Activated CD8-positive, alpha-beta memory T cell treated with anti-CD3 and anti-CD28 coated beads for 48 hours (primary cell): ENCODE measurements around the gene MSI2.

Experiments used
- DNase-seq, 3 experiments: peaks; one replicate each; pipeline ENCODE4 v3.0.0-alpha.2; 2020; ENCODE audit warnings: low read depth in 2 of 3, low spot score in 2 of 3

MSI2 gene

DNA sequence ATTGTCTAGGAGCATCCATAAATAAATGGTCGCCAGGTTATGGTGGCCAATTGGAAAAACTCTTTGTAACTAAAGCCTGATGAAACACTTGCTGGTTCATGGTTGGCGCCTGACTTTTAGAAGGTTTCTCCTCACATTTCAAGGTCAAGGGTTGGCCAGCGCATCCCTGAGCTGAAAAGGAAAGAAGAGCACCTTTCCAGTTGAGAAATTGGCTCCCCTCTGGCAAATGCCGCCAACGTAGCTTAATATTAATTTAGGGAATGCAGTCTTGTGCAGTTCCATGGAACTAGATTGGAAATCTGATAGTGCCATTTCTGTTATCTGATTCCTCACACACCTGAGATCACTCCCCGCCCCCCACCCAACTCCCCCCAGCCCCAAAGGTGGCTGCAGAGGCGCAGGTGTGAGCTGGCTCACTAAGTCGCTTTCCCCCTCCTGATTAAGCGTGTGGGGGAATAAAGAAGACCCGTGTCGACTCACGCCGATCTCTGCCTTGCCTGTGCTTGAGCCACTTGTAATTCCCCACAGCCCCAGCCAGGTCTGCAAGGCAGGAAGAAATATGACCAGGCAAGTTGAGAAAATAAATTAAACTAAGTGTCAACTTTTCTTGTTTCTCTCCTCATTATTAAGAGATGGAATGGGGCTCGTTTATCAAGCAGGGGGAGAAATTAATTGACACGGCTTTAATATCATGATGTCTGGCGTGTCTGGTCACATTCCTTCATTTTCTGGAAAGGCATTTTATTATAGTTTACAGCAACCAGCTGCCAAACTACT, 331.1 kb downstream of the MSI2 start:
- DNase-seq, result no peak

DNA sequence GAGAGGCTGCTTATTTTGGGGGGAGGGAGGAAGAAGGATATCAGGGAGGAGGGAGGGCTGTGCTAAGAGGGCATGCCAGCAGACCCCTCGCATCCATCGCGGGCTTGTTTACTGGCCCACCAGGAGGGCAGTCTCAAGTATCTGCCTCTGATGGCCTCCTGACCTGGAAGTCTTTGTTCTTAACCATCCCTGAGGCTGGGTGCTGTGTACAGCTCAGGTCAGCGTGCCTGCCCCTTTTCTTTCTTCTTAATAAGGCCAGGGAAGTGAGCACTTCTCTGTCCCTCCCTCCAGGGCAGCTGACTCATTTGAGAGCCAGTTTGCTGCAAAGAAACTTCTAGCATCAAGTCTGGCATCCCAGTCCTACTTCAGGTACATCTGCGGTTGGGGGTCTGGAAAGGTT, 331.8 kb downstream of the MSI2 start:
- no peak for DNase-seq

DNA sequence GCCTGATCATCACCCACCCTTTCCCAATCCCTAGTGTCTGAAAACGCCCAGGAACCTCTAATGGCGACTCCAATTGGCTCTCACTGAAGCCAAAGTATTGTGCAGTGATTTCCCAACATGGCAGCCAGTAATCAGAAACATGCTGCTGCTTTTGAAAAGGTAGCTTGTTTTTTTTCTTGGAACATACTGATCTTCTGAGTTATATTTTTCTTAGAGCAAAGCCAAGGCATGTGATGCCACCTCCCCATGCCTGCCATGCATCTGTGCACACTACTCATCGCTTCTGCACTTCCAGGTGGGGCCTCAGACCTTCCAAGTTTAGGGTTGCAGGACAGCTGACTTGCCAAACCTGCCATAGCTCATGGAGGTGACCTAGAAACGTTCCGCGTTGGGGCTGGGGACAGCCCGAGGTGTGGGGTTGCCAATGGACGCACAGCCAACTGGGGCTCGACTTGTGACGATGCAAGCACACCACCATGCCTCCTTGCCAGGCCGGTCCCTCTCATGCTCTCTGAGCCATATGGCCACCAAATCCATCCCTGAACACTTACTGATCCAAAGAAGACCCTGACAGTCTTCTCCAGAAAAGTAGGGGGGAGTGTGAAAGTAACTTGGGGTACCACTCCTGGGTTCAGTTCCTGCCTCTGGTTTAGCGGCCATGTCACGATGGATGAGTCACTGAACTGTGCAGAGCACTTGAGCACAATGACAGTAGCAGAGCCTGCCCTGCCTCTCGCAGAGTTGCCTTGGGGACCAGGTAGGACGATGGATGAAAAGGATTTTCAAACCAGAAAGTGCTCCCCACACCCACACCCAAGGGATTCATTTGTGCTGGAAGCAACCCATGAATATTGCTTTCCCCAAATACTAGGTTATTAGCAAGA, 333.1 kb downstream of the MSI2 start:
- DNase-seq, result no peak

DNA sequence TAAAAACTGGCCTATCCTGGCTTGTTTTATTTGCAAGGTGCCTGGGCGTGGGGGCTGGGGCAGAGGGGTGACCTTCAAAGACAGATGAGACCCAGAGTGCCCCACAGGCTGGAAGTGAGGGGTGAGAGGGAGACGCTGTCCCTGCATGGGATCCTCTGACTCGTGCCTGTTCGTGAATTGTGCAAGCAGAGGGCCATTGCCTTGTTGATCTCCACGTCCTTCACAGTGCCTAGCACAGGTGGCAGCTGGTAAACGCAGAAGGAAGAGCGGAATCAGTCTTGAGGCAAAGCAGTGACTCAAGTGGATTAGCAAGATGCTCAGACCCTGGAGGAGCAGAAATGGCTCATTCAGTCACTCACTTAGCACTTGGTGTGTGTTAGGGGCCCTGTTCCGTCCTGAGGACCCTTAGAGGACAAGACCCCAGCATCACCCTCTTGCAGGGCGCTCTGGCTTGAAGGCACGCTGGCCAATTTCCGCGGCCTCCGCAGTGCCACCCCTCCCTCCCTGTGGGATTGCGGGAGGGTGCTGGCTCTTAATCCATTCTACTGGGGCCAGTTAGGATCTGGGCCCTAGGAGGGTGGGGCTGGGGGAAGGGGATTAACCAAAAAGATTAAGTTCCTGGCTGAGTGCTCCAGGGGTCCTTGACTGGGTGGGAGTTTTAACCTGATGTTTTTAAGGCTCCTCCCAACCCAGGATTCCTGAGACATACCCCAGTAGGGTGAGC, 337.6 kb downstream of the MSI2 start:
- no peak for DNase-seq

DNA sequence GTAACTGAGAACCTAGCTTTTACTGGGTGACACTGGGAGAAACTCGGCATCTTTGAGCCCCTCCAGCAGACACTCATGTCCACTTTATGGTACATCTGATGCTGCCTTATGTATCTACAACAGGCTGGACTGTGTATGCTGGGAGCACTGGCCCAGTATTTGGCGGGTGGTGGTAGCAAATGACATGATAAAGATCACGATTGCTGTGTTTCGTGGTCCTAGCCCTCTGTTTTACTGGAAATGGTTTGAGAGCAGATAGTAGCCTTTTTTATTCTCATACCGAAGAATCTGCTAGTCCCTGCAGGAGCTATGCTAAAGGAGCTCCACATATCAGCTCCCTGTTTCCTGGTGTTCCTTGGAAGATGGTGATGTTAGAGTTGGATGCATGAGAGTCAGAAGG, 338.4 kb downstream of the MSI2 start:
- DNase-seq, result no peak

DNA sequence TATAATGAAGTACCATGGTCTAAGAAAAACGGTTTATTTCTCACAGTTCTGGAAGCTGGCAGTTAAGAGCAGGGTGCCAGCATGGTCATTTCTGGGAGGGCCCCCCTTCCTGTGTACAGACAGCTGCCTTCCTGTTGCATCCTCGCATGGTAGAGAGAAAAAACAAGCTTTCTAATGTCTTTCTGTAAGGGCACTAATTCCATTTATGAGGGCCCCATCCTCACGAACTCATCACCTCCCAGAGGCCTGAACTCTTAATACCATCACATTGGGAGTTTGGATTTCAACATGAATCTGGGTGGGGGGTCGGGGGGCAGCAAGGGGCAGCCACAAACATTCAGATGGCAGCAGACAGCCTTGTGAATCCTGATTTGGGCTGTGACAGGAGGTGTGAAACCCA, 339.1 kb downstream of the MSI2 start:
- no peak for DNase-seq

DNA sequence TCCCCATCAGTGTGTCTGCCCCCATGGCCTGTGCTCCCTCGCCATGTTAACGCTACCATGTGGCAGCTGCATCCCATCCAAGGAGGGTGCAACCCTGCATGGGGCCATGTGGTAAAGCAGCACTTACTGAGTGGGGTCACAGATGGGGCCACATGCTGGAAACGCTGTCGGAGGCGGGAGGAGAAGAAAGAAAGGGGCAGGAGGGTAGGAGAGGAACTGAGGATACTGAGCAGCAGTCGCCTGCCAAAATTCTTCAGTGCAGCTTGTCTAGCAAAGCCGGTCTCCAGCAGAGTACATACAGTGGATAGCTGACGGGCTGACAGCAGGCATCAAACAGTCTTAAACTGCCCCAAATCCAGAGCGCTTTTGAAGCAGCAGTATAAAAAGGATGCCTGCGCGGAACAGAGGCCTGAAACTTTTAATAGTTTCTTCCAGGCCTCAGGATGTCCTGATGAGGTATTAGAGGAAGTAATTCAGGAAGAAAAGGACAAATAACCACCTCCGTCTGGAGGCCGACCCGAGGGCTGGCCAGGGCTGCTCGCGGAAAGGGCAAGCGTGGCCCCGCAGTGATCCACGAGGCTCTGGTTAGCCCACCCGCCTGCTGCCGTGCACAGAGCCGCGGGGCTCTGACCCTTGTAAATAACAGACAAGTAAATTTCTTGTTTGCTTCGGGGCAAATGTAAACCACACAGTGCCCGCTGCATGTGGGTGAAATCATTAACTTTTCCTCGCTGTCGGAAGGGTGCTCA, 339.8 kb downstream of the MSI2 start:
- no peak for DNase-seq

DNA sequence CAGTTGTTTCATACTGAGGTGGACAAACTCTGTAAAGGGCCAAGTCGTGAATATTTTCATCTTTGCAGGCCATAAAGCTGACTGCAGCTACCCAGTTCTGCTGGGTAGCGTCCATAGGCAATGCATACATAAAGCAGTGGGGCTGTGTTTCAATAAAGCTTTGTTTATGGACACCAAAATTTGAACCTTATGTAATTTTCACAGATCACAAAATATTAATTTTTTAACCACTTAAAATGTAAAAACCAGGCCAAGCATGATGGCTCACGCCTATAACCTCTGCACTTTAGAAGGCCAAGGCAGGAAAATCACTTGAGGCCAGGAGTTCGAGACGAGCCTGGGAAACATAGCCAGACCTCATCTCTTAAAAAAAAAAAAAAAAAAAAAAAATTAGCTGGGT, 340.8 kb downstream of the MSI2 start:
- no peak for DNase-seq

DNA sequence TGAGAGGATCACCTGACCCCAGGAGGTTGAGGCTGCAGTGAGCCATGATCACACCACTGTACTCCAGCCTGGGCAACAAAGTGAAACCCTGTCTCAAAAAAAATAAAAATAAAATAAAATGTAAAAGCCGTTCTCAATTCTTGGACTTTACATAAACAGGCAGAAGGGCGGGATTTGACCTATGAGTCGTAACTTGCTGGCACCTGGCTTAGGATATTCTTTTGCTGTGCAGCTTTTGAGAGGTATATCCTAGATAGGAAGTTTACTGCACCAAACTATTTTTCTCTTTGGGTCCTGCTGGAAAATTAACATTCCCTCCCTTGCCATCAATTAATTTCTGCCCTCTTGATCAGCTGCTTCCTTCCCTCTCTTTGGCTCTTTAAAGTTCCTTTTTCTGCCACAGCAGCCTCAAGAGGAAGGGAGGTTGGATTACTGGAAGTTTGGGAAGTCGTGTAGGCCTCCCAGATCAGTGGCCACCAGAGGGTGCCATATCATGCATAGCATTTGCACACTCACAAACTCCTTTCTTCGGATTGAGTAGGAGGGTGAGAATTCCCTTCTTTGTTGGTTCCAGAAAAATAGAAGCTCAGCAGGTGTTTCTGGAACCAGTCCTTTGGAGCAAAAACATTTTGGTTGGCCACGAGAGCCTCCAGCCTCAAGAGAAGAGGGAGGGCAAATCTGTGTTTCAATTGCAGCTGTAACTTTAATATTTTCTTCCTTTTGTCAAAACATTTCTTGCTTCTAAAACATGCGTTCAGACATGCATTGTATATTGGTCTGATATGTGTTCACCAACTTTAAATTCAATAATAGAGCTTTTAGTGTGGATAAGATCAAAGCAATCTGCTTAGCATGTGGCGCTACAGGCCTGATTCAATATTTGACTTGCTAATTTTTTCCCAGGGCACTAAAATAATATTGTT, 341.5 kb downstream of the MSI2 start:
- DNase-seq, result no peak

DNA sequence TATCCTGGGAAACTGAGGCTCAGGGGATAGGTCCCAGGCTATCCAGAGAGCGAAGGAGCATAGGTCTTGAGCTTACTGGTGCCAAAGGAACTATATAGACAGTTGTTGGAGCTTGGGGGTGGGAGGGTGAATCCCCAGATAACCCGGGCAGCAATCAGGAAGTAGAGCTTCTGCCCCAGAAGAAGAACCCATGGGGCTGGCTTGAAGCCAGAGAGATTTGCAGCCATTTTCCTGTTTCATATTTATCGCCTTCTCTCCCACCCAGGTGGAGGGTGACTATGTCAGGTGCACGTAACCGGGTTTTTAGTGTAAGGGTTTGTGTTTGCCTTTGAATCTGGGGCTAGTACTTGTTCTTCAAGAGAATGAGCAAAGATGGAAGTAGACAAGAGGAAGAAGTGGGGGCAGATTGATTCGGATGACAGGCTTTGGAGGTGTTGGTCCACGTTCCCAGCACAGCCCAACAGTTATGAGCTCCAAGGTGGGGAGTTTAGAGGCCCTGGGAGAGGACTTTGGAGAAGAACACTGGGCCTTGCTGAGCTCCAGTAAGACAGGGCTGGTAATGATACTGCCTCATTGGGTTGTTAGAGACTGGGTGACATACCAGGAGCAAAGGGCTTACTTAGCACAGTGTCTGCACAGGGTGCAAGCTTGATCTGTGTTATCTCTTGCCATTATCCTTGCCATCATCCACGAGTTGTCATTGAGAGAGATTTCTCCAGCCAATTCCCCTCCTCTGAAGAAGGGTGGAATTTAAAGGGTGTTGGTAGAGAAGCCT, 343.1 kb downstream of the MSI2 start:
- DNase-seq, result no peak

DNA sequence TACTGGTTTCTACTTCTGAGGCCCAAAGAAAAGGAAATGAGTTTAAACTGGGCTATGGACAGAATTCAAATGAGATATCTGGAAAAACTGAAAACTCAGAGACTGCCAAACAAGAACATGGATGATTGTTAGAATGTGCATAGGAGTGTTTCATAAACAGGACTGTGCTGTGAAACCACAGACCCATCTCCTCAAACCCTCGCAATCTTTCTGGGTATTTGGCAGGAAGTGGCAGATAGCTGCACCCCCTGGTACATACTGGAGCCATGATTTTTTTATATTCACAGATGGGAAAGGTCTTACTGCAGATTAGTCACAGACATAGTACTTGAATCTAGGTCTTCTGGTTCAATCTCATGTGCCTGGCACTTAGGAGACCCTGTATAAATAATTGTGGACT, 343.8 kb downstream of the MSI2 start:
- no peak for DNase-seq

DNA sequence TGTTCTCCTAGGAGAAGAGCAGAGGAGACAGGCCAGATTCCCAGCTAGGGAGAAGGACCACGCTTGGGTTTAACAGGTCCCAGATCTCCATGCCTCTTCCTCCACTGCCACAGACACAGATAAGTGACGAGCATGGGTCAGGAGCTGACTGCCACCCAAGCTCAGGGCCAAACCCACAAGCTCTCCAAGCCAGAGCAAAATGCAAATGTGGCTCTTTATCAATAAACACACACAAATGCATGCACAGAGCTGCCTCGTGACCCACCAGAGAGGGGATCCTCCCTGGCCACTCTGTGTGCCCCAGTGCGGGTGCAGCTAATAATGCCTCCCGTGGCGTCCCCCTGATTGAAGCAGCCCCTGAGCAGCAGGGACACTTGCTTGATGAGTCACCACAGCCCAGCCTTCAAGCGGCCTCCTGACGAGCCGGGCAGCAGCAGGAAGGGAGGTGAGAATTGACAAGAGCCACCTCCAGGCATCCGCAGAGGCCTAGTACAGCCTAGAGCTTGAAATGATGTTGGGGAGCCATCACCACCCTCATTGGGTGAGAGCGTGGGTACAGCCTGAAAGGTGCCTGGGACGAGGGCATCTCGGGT, 344.9 kb downstream of the MSI2 start:
- no peak for DNase-seq

DNA sequence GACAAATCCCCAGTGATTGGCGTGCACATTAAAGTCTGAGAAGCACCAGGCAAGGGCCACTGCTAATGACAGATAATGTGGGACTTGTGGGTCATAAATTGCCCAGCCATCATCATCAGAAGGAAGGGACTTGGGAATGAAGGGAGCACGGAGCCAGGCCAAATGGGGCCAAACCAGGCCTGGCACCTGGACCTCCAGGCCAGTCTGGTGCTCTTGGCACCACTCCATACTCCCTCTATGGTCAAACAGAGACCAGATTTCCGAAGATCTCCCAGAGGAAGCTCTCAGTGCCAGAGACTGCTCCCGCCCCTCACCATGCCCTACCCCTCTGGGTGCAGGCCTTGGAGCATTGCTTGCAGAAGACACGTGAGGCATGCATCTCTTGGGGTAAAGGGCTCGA, 346.6 kb downstream of the MSI2 start:
- DNase-seq, result no peak

DNA sequence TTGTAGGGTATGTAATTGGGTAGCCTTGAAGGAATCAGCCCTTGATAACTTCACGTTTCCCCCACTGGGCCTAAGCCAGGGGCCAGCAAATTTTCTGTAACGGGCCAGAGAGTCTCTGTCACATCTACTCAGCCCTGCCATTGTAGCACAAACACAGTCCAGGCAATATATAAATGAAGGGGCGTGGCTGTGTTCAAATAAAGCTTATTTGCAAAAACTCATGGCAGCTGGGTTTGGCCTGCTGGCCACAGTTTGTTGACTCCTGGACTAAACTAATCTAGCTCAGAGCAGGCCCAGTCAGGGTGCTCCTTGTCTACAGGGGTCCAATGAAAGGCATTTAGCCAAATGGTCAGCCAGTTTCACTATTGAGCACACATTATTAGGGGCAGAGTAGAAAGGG, 347.2 kb downstream of the MSI2 start:
- DNase-seq, result no peak

DNA sequence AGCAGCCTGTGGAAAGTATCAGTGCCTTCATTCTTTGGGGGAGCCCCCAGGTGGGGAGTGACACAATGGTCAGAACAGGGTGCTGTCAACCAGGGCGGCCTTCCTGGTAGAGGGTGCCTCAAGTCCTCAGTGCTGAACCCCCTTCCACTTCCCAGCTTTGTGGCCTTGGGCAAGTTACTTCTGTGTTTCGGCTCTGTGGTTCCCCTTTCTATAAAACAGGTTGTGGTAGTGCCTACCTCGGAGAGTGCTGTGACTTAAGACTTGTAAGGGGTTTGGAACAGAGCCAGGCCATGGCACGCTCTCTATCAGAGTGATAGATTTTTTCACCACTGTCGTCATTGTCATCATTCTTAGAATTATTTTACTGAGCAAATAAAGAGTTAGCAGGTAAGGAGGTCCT, 347.7 kb downstream of the MSI2 start:
- DNase-seq, result peak in 1 of 3 experiments; percentile 27

DNA sequence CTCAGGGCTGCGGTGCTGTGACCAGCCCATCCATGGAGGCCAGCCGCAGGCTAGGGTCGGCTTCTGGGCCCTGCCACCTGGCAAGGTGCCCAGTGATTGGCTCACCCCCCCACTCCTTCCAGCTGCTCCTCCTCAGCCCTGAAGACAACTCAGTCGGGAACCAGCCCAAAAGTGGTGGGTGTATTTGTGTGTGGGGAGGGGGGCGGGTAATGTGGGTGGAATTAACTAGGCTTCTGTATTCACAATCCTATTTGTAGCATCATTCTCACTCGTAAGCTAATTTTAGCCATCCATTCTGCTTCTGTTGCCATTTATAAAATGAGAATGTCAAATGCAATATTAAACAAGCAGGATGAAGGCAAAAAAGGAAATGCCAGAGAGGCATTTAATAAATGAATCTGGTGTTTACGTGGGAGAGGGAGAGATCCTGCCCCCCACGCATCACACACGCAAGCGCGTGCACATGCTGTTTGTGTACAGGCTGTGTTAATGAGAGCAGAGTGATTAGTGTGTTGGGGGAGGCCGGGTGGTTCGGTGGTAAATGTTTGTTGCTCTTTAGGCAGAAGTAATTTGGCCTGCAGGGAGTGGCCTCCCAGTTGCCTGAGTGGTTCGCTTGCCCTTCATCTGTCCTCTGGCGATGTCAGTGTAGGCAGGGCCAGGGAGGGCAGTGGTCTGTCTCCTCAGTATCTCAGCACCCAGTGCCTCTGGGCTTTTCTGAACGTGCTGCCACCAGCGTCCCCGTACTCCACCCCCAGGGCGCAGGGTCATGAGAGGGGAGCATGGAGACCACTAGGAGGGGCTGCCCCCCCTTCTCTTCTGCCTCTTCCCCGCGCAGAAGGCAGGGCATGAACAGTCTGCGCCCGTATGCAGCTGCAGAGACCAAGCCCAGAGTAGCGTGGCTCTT, 348.7 kb downstream of the MSI2 start:
- no peak for DNase-seq

DNA sequence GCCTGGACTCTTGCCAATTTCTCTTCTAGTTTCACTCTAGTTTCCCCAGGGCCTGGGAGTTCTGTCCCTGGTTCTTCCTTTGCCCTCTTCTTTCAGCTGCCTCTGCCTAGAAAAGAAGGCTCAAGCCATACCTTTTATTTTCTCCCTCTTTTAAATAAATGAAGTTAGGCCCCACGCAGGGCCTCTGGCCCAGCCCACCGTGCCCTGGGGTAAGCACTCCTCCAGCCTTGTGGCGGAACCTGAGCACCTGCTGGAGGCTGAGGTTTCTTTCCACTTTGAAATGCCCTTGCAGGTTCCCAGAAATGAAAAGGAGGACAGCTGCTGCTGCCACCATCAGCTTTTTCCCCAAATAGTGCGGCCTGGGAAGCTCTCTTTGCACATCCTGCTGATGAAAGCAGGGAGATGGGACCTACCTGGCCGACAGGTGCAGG, 349.4 kb downstream of the MSI2 start:
- no peak for DNase-seq
